Stimulated activated CD8-positive, alpha-beta memory T cell treated with anti-CD3 and anti-CD28 coated beads, Interleukin-7, amount 100 ng/mL, for 48 hours (primary cell): ENCODE measurements around the gene KCTD15.

Experiments
- DNase-seq, 2 donors: peaks; one replicate each; pipeline ENCODE4 v3.0.0-alpha.2; 2020; ENCODE audit warnings: low read depth in 1 of 2; ENCODE audit errors: extremely low read depth in 1 of 2

KCTD15 gene, protein sequence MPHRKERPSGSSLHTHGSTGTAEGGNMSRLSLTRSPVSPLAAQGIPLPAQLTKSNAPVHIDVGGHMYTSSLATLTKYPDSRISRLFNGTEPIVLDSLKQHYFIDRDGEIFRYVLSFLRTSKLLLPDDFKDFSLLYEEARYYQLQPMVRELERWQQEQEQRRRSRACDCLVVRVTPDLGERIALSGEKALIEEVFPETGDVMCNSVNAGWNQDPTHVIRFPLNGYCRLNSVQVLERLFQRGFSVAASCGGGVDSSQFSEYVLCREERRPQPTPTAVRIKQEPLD

DNA sequence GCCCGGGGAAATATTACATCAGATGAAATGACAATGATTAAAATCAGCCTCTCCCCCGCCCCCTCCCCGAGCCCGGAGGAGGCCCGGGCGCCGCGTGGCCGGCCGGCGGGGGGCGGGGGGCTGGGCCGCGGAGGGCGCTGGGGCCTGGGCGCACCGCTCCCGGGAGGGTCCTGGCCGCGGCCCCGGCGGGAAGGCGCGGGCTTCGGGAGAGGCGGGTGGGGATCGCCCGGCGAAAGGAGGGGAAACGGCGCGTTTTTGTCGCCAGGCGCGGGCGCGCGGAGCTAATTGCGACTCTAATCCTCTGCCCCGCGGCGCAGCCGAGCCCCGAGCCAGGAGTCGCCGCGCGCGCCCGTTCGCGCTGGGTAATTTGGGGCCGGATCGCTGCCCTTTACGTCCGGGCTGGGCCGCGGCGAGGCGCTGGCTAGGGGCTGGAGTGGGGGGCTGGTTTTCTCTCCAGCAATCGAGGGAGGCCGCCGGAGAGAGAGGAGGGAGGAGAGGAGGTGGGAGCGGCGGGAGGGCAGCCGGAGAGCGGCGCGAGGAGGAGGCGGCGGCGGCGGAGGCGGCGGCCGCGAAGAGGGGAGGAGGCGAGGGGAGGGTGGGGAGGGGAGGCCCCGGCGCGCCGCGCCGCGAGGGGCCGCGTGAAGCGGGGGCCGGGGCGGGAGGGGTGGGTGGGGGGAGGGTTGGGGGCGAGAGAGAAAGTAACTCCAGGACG, at the start of gene KCTD15:
Gene KCTD15 (plus strand): TSS at position 707 of the 712 bp plus-strand sequence. CDS start 3,585 bp downstream, outside the sequence.
- DNase-seq: no peak

DNA sequence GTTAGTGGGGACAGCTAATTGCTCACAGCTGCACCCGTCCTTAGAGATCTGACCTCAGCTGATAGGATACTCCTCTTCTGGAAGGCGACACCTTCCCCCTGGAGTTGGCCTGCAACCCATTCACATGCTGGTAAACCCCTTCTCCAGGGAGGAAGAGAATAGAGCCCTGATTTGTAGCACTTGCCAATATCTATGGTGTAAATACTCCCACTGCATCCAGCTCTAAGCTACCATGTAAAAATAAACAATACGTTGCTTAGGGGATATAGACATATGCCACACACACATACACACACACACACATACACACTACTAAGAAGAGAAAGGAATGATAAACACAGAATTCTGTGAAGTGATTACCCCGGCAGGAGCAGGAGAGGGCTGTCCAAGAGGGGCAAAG, 49.4 kb upstream of the KCTD15 start:
- no peak for DNase-seq

DNA sequence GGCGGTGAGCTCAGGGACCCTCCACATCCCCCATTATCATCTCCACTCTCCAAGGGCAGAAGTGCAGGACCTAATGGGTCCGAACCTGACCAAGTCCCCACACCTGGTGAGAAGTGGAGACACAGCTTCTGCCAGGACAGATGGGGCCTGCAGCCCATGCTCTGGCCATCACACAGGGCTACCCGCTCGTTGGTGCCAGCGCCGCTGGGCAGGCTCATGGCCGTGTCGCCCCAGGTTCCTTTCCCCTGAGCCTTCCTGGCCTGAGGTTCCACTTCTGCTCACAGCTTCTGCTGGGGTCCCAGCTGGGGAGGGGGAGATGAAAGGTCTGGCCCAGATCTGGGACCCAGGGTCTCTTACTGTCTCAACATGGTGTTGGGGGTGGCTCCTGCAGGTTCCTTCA, 48.4 kb upstream of the KCTD15 start:
- DNase-seq: no peak

DNA sequence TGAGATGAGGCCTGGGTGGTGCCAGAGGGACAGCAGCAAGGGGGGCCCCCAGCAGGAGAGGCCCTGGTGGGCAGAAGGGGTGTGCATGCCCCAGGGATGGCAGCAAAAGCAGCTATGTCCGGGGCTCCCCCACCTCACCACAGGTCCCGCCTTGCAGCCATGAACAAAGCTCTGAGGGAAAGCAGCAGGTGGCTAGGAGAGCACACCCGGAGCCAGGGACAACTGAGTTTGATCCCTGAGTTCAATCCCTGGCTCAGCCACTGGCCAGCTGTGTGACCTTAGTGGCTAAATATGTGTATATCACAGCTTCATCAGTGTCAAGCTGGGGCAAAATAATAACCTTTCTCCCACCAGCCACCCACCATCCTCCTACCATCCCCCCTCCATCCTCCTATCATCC, 47.7 kb upstream of the KCTD15 start:
- no peak for DNase-seq

DNA sequence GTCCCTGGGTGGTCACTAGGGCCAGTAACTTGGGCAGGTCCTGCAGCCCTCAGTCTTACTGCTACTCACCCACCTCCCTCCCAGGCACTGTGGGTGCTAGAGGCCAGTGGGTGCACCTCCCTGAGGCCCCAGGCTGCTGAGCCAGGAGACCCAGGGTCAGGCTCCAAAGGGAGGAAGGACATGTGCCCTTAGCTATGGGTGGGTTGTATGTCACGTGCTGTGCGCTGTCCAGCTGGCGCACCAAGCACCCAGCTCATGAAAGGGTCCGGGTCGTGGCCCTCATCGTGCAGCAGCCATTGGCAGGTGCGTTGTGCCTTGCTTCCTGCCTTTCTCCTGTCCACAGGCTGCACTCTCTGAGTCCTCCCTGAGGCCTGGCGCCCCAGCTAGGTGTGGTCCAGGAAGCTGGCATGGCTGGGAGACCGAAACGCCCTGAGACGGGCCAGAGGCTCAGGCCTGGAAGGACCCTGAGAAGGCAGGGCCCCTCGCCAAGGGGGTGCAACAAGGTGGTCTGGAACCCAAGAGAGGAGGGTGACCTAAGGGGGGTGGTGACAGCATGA, 47.0 kb upstream of the KCTD15 start:
- no peak for DNase-seq

DNA sequence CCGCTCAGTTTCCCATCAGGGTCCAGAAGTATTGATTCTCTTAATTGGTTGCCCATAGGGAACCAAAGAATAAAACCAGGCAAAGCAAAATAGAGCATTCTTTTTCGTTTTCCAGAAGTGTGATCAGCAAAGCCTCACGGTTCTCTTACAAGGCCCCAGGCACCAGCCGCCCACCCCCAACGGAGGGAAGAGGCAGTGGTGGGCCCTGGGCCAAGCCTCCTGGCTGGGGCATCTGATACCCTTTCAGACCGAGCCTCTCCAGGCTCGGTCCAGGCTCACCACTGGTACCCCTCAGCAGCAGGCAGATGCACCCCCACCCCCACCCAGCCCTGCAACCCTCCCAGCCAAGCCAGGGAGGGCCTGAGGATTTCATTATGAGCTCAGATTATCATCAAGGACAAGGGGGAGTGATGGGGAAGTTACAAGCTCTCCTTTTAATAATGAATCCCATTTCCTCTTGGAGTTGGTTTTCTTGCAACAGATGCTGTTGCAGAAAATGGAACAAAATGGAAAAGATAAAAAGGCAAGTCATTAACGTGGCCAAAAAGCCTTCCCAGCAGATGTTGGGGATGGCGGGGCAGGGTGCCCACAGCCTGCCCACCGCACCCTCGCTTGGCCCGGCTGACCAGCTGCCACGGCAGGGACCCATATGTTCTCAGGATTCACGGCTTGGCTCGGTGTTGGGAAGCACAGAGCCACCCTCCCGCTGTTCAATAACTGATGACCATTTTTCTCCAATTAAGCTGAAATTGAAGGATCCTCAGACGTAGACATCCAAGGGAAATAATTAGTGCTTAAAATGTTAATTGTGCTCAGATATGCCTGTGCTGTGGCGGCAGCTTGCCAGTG, 45.9 kb upstream of the KCTD15 start:
- DNase-seq: no peak

DNA sequence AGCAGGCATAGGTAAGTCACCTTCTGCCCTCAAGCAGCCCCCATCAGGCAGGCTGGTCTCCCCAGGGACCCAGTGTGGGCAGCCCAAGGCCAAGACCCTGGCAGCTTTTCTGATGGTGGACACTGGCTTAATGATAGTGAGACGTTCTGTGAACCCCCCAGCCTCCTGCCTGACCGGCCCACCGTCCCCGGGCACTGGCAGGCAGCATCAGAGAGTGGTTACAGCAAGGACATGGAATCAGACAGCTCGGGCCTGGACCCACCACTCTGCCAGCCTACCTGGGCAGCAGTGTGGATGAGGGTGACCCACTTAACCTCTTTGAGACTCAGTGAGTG, 45.3 kb upstream of the KCTD15 start:
- DNase-seq: no peak

DNA sequence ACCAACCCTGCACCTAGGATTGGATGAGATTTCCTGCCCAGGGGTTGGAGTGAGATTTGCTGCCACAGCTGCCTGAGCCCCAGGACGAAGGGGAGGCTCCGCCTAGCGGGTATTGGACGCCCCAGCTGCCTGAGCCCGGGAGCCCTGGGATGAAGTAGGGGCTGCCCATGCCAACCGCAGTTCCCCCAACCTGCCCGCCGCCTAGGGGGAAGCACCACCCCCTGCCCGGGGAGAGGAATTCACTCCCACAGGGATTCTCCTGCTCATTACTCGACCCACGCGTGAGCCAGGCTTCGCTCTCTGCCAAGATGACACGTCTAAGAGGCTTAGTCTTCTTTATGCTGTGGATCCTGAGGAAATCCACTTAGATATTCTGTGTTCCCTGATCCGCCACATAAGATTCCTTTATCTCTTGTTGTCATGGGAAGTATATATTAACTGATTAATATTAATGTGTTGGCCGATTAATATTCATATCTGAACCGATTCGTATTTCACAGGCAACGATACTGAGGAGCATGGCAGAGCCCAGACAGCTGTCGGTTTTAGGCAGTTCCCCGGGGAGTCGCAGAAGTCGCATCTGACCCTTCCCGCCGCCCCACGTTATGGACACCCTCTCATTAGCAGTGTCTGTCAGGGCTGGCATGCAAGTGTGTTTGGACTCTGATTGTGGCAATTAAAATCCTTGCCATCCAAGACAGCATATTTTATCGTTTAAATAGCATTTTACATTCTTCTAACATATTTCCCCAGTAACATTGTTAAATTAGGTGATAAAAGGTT, 44.5 kb upstream of the KCTD15 start:
- no peak for DNase-seq

DNA sequence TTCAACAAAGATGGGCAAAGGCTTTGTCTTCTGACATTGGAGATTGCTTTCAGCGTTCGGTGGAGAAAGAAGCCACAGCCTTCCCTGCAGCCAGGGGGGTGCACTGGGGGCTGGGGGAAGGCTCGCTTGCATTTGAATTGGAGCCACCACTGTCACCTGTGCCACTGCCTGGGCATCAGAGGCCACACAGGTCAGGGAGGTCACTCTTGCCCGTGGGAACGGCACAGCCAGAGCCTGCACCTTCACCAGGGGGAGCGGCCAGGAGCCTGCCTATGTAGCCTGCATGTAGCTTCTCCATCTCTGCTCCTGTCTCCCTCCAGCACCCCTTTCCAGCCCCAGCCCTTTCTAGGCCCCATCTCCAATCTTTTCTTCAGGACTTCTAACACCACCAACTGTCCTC, 43.7 kb upstream of the KCTD15 start:
- DNase-seq: no peak

DNA sequence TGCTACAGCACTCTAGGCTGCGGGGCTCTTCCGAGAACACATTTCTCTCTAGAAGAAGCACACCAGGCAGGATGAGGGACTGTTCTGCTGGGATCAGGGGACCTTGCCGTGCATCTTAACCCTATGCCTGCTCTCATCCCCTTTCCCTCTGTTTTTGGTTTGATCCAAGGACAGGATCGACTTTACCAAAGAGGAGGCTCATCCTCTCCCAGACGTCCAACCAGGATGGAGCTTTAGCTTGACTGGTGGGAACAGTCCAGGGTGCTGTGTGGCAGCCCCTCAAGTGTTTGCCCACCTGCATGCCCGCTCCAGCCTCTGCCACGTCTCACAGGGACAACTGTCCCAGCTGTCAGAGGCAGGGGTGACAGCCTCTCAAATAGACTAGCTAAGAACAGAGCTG, 42.3 kb upstream of the KCTD15 start:
- DNase-seq: no peak

DNA sequence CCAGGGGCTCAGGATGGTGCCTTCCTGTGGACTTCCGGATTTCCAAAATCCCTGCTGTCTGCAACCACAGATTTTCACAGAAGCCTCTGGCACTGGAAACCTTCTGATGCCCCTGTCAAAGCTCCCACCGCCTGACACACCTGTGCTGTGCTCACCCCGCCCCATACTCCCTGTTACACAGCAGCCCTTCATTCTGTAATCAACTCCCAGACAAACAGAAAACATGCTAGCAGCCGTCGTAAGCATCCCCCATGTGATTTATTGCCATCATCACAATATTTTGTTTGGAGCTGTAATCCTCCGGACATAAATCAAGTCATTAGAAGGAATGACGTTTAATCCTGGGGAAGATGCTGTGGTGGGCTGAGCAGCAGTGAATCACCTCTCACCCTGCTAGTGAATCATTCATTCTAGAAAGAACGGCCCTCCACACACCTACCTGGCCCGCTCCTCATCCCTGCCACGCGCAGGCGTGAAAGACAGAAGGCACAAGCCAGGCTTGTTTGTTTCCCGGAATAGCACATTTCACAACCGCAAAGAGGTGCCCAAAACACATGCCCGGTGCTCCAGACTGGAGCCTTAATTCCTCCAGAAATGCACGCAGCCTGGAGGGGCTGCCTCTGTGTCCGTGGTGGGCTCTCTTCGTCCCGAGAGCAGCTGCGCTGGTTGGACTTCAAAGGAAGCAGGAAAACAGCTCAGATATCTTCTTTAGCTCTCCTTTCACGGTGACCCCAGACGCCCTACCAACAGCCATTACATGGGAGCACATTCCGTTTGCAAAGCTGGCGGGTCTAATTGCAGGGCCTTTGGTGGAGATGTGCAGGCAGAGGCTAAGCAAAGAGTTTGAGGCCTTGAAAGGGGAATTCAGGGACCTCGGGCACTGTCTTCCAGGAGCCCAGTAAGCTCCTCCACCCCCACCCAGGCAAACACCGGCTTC, 41.3 kb upstream of the KCTD15 start:
- no peak for DNase-seq

DNA sequence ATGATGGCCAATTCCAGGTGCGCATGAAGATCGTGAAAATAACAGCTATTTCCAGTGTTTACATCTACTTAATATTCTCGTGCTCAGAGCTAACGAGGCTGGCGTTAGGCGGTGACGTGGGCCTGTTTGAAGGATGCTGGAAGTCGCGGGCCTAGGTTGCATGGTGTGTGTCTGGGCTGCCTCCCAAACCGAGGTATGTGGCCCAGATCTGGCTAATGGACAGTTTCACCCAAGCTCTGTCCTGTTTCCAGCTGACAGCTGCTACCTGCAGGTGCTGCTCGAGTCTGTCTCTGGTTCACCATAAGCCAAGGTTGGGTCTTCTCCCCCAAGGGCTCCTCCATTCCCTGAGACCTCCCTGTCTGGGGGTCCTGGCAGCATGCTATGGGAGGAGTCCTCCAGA, 40.5 kb upstream of the KCTD15 start:
- DNase-seq: no peak

DNA sequence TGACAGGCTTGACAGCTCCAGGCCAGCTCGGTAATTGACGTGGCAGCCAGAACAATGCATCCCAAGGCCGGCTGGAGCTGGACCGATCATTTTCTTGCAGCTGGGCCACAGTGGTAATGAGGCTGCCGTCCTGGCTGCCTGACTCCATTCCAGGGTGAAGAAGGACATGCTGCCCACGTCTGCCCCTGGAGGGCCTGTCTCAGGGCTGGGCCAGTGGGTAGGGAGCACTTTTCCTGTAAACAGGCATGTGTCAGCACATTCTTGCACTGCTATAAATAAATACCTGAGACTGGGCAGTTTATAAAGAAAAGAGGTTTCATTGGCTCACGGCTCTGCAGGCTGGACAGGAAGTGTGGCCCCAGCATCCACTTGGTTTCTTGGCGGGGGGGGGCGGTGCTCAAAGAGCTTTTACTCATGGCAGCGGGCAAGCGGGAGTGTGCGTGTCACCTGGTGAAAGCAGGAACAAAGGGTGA, 38.1 kb upstream of the KCTD15 start:
- DNase-seq: no peak

DNA sequence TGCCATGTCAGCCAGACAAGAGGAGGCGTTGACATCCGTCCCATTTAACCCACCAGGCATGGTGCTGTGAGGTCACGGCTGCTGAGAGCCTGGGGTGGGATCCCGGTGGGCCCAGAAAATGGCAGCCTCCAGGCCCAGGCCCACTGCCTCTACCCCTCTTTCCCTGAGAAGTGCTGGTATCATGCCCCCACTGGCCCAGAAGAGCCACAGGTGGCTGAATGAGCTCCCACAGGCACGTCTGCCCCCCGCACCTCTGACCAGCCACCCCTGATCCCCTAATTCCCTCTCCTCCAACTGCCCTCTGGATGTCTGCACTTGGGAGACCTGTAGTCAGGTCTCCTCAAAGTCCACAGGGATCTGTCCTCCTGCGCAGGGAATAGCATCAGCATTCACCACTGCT, 37.3 kb upstream of the KCTD15 start:
- DNase-seq: no peak

DNA sequence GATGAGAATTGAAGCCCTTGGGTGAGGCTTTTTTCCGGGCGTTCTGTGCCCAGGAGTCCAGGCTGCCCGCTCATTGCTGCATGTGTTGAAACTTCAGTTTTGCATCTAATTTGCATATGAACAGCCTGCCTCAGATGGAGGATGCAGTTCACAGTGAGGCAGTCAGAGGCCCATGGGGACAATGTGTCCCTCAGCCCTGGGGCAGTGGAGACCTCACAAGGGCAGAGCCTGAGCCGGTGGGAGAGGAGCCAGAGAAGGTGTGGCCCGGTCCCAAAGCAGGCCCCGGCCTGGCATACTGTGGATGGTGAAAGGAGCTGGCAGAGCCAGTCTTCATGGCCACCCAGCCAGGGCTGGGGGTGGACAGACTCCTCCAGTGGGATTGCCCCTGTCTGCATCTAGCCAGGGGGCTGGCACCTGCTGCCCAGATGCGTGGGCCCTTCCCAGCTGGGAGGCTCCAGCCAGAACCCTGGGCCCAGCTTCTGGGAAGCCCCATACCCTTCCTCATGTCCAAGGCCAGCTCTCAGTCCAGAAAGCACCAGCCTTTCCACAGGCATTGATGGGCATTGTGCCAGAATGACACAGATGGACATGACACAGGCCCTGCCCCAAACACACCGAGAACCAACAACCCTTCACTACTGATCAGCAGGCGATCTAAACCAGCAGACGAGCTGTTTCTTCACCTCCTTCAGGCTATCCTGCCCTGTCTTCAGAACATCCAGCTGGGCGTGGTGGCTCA, 32.9 kb upstream of the KCTD15 start:
- DNase-seq: no peak

DNA sequence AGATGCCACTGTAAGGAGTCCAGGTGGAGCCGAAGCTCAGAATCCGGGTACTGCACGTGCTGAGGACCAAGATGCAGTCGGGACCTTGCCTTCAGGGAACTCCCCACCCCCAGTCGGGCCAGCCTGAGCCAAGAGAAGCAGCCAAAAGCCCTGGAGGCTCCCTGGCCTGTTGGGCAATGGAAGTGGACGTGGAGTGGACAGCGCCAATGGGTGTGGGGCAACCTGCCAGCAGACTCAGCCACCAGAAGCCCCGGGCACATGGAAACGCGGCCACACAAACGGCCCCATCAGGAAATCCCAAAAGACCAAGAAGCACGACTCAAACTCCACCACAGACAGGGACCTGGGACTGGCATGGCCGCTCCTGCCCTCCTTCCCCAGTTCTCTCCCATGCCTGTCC, 30.0 kb upstream of the KCTD15 start:
- DNase-seq: no peak

DNA sequence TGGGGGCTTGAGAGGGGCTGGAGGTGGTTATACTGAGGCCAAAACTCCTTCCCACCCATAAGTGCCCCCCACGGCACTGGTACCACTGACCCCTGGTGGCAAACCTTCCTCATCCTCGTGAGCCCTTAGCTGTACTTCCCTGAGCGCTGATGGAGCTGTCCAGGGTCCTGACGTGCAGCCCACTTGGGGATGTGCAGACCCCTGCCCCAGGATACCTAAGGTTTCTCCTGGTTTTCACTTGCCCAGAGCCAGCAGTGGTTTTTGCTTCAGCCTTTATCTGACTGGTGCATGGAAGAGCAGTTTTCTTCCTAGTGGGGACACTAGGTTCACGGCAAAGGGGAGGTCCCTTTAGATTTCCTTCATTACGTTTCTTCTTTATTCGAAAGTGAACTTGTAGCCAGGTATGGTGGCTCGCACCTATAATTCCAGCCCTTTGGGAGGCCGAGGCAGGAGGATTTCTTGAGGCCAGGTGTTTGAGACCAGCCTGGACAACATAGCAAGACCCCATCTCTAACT, 28.7 kb upstream of the KCTD15 start:
- DNase-seq: no peak

DNA sequence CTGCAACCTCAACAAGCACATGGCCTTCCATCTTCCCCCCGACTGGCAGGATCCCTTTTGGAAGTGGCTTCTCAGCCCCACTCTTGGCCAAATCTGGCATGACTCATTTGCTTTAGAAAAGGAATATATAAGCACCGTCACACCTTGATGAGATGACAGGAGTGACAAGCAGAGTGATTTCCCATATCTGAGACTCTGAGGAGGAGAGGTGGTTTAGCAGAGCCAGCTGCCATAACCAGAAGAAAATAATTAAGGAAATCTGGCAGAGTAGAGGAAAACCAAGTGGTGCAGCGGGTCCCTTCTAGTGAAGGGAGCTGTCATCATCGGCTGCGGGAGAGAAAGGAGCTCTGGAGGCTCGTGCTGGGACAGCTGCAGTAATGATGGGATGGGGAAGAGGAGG, 27.5 kb upstream of the KCTD15 start:
- no peak for DNase-seq

DNA sequence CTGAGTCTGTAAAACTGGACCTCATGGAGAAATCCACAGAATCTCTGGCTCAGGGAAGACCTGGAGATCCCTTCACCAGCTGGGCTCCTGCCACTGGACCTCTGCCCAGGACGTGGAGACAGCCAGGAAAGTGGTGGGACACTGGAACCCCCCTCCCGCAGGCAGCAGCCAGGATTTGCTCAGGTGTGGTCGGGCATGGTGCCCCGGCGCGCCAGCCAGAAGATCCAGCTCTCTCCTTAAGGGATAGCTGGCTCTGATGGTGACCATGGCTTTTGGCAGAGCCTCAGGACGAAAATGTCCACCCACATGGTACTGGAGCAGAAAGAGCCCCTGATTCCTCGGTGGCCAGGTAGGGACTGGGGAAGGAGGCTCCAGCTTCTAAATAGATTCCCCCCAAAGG, 26.6 kb upstream of the KCTD15 start:
- DNase-seq: no peak
